ENCODE measurements around the gene AGTRAP. TPM values are rescaled to one million over a fixed set of nuclear protein-coding genes. Genes with fewer than 3 reads are reported as not detected.

Gene AGTRAP
- total and polyA plus RNA-seq, 2 donors (not counting 3 experiments of a cell fraction or from before 2014, with no cell fraction given): 41.6 to 101 TPM

DNA sequence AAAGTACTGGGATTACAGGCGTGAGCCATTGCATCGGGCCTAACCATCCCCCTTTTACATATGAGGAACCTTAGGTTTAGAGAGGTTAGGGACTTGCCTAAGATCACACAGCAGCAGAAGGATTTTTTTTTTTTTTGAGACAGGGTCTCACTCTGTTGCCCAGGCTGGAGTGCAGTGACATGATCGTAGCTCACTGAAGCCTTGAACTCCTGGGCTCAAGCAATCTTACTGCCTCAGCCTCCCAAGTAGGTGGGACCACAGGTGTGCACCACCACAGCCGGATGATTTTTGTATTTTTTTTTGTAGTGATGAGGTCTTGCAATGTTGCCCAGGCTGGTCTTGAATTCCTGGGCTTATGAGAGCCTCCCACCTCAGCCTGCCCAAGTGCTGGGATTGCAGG, 23.9 kb downstream of the AGTRAP start:
- Histone ChIP-seq H3K27ac (ENCODE audit: insufficient read depth, low read depth, low read length) (no peak overlapping the region), H3K9ac (replicated peaks; ENCODE audit: extremely low read depth, insufficient read depth, low read length) (no peak overlapping the region), H2AFZ (ENCODE audit: low read depth, low read length) (no peak overlapping the region), H3K9me1 (replicated peaks; ENCODE audit: control insufficient read depth, extremely low read depth, insufficient read depth, low read length) (no peaks in the 10 kb centered on the region), H3K4me3 (replicated peaks in 1 of 3; ENCODE audit: insufficient read depth in 1 of 3, low read depth in 1 of 3, low read length in 3 of 3) (no peak overlapping the region), H3K9me3 (replicated peaks; ENCODE audit: control insufficient read depth, insufficient read depth, low read length) (no peaks in the 10 kb centered on the region), H3K36me3 (ENCODE audit: control insufficient read depth in 2 of 2, extremely low read depth in 1 of 2, insufficient read depth in 2 of 2, low read length in 2 of 2) (no peaks in the 10 kb centered on the region), H3K4me2 (ENCODE audit: insufficient read depth, low read length) (no peak overlapping the region), H3K79me2 (ENCODE audit: control insufficient read depth, insufficient read depth, low read length) (no peaks in the 10 kb centered on the region), H3K4me1 (ENCODE audit: control insufficient read depth, extremely low read depth, insufficient read depth, low read length) (no peaks in the 10 kb centered on the region), H3K27me3 (ENCODE audit: control insufficient read depth in 2 of 2, insufficient read depth in 2 of 2, low read length in 2 of 2) (peaks cover 0 to 6% of the 10 kb centered on the region in 2 experiments), H4K20me1 (replicated peaks; ENCODE audit: control insufficient read depth, extremely low read depth, insufficient read depth, low read length) (no peaks in the 10 kb centered on the region)
- no peak for DNase-seq (ENCODE audit: low read depth, low spot score)
- no peak for FAIRE-seq
- BruUV-seq (replicated peaks): no TSS peak
- dilution Hi-C loops (cut with MboI; ENCODE audit: extremely low pct_ligation_motif_present, low sequenced_read_pairs) (no loop called here), intact Hi-C loops (cut with micrococcal nuclease) (no loop called here)
- TF ChIP-seq, protein P1, sequence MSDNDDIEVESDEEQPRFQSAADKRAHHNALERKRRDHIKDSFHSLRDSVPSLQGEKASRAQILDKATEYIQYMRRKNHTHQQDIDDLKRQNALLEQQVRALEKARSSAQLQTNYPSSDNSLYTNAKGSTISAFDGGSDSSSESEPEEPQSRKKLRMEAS (IDR thresholded peaks at IDR 0.05; ENCODE audit: insufficient read depth, insufficient read length): no peak
- TF ChIP-seq POLR2AphosphoS5 (IDR thresholded peaks at IDR 0.05; ENCODE audit: insufficient read depth, low read depth, low read length) (no peak), JUN (IDR thresholded peaks at IDR 0.05; ENCODE audit: borderline replicate concordance, insufficient read depth, insufficient read length, low read depth) (no peak), EZH2 (IDR thresholded peaks at IDR 0.05; ENCODE audit: borderline replicate concordance, low read depth, low read length, severe bottlenecking) (no peak), FOS (IDR thresholded peaks at IDR 0.05; ENCODE audit: borderline replicate concordance, insufficient read depth, low read length) (no peak), POLR2A (IDR thresholded peaks at IDR 0.05; ENCODE audit: low read depth, low read length) (no peak), MYC (IDR thresholded peaks at IDR 0.05; ENCODE audit: low read depth, low read length) (no peak), GATA2 (IDR thresholded peaks at IDR 0.05; ENCODE audit: insufficient read depth, insufficient read length, low read depth, low read length) (no peak)
- TF ChIP-seq, protein P2, sequence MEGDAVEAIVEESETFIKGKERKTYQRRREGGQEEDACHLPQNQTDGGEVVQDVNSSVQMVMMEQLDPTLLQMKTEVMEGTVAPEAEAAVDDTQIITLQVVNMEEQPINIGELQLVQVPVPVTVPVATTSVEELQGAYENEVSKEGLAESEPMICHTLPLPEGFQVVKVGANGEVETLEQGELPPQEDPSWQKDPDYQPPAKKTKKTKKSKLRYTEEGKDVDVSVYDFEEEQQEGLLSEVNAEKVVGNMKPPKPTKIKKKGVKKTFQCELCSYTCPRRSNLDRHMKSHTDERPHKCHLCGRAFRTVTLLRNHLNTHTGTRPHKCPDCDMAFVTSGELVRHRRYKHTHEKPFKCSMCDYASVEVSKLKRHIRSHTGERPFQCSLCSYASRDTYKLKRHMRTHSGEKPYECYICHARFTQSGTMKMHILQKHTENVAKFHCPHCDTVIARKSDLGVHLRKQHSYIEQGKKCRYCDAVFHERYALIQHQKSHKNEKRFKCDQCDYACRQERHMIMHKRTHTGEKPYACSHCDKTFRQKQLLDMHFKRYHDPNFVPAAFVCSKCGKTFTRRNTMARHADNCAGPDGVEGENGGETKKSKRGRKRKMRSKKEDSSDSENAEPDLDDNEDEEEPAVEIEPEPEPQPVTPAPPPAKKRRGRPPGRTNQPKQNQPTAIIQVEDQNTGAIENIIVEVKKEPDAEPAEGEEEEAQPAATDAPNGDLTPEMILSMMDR (IDR thresholded peaks at IDR 0.05; ENCODE audit: extremely low read depth in 1 of 2, insufficient read depth in 1 of 2, low read depth in 1 of 2, low read length in 2 of 2): no peak
- POLR2A ChIA-PET: interaction anchor here (0.6 kb wide), 1 partner anchor 15 kb away, joined by 3 read pairs; no protein-coding TSS in a partner anchor
- CTCF ChIA-PET: interaction anchor here (1.0 kb wide), 1 partner anchor 12 kb away, joined by 3 read pairs; no protein-coding TSS in a partner anchor
